SW480 (cell line): ENCODE results near the gene FGF11.

ENCODE experiments used
- DNase-seq: peaks from one replicate; pipeline ENCODE4 v3.0.0-alpha.2; 2016; ENCODE audit warnings: low spot score

FGF11 gene

GRCh38 chr17:7408252-7408727, 31.0 kb upstream of the FGF11 start:
- no peak for DNase-seq

GRCh38 chr17:7408863-7409262, 30.4 kb upstream of the FGF11 start:
- no peak for DNase-seq

- DNase-seq, result no peak
Measured at GRCh38 chr17:7409716-7410115, 29.6 kb upstream of the FGF11 start.

- no peak for DNase-seq
Measured at GRCh38 chr17:7410634-7411426, 28.5 kb upstream of the FGF11 start.

- DNase-seq, result no peak
Measured at GRCh38 chr17:7411427-7411750, 27.9 kb upstream of the FGF11 start.

- DNase-seq, result no peak
Measured at GRCh38 chr17:7413346-7413985, 25.8 kb upstream of the FGF11 start.

- DNase-seq, result no peak
Measured at GRCh38 chr17:7414837-7415236, 24.5 kb upstream of the FGF11 start.

- no peak for DNase-seq
Measured at GRCh38 chr17:7415784-7416183, 23.5 kb upstream of the FGF11 start.

GRCh38 chr17:7416323-7416722, 23.0 kb upstream of the FGF11 start:
- no peak for DNase-seq

GRCh38 chr17:7417056-7417655, 22.2 kb upstream of the FGF11 start:
- DNase-seq, result no peak

- DNase-seq, result no peak
Measured at GRCh38 chr17:7418472-7419152, 20.7 kb upstream of the FGF11 start.

GRCh38 chr17:7419819-7420610, 19.3 kb upstream of the FGF11 start, which contains the start of gene SPEM1:
TSS of gene SPEM1 (plus strand) at chr17:7420324. CDS start at chr17:7420385, 61 bp downstream.
- DNase-seq, result no peak

- DNase-seq, result no peak
Measured at GRCh38 chr17:7421186-7421585, 18.1 kb upstream of the FGF11 start.

GRCh38 chr17:7423679-7424078, 15.6 kb upstream of the FGF11 start:
- no peak for DNase-seq

- no peak for DNase-seq
Measured at GRCh38 chr17:7425316-7425715, 14.0 kb upstream of the FGF11 start, which contains the start of gene SPEM2. TSS of gene SPEM2 (plus strand) at chr17:7425616. CDS start at chr17:7425689, 73 bp downstream.

GRCh38 chr17:7425756-7426155, 13.6 kb upstream of the FGF11 start:
- DNase-seq, result no peak

GRCh38 chr17:7426203-7426863, 13.0 kb upstream of the FGF11 start:
- DNase-seq, result no peak

- DNase-seq, result no peak
Measured at GRCh38 chr17:7426896-7427489, 12.3 kb upstream of the FGF11 start.

GRCh38 chr17:7427549-7427948, 11.8 kb upstream of the FGF11 start:
- DNase-seq, result no peak

GRCh38 chr17:7428557-7428956, 10.8 kb upstream of the FGF11 start, which contains the start of gene SPEM3:
TSS of gene SPEM3 (plus strand) at chr17:7428857. CDS start at chr17:7428903, 46 bp downstream.
- no peak for DNase-seq

GRCh38 chr17:7429722-7430121, 9.6 kb upstream of the FGF11 start:
- DNase-seq, result no peak
